Prostate gland (tissue), 2 donors: ENCODE results near the gene IL17RD. TPM values are rescaled to one million over a fixed set of nuclear protein-coding genes. Genes with fewer than 3 reads are reported as not detected.
"Not testable (repeated sequence)": the region's sequence is repeated elsewhere in the genome, so short reads cannot be mapped to it uniquely, and the experiment has no call there.

ENCODE experiments used
- DNase-seq: peaks from one replicate; pipeline ENCODE4 v3.0.0-alpha.2; 2019; ENCODE audit warnings: low spot score
- H3K27ac ChIP-seq, 2 donors: fragments of 200-600 bp; sonication (generic); 2 replicates each; pipeline ENCODE4 v1.5.1; 2017 to 2019
- H3K27me3 ChIP-seq: fragments of 200-600 bp; sonication (generic); replicated peaks from 2 replicates; pipeline ENCODE4 v1.5.1; 2019; ENCODE audit not compliant: insufficient read depth
- H3K36me3 ChIP-seq, 2 donors: fragments of 200-600 bp; sonication (generic); 1 replicate in 1 of 2; 2 replicates in 1 of 2; pipeline versions ENCODE4 v1.5.1 to v1.8.1; 2017 to 2019
- H3K4me1 ChIP-seq: fragments of 200-600 bp; sonication (generic); replicated peaks from 2 replicates; pipeline ENCODE4 v1.5.1; 2019
- H3K4me3 ChIP-seq, 2 donors: fragments of 200-600 bp; sonication (generic); 2 replicates each; pipeline ENCODE4 v1.5.1; 2017 to 2019
- H3K9me3 ChIP-seq: fragments of 200-600 bp; sonication (generic); 2 replicates; pipeline ENCODE4 v1.5.1; 2017
- POLR2A ChIP-seq: fragments of 450-650 bp; IDR thresholded peaks from one replicate; pipeline ENCODE4 v1.6.1; 2016; ENCODE audit warnings: antibody characterized with exemption, mild to moderate bottlenecking
- POLR2AphosphoS5 ChIP-seq: sonication (generic); formaldehyde crosslinking; IDR thresholded peaks from one replicate; pipeline ENCODE4 v1.6.1; 2017; ENCODE audit warnings: antibody characterized with exemption
- WGBS: methylation state at CpG from one replicate; pipeline ENCODE4 v1.1.5; 2018; 5-methylcytosine and 5-hydroxymethylcytosine counted together
- intact Hi-C: fragments of 100-400 bp; cut with DNase I; formaldehyde crosslinking; loops from one replicate; pipeline ENCODE4 v1.14.2; 2022
- total RNA-seq, 2 donors: library from RNA; depleted of rRNA; stranded (reverse); fragments of >200 nt; gene quantifications; one replicate each; pipeline ENCODE4 v1.1.0, GENCODE V29; 2016
- TF ChIP-seq, protein P1 (sequence below), 4 experiments: fragments of 200-600 bp in 2 of 4; fragments of 450-650 bp in 2 of 4; sonication (generic) in 2 of 4; IDR thresholded peaks; 1 replicate in 3 of 4; 2 replicates in 1 of 4; pipeline ENCODE4 v1.5.1; 2016 to 2019; ENCODE audit warnings: antibody characterized with exemption in 4 of 4, mild to moderate bottlenecking in 2 of 4, moderate library complexity in 2 of 4

IL17RD gene
- total RNA-seq, 2 donors from 2014 or later: 8.3 to 19.9 TPM

- H3K27ac ChIP-seq: no peak overlapping the region
Measured at GRCh38 chr3:57089043-57089442, 76.1 kb downstream of the IL17RD start.

DNA sequence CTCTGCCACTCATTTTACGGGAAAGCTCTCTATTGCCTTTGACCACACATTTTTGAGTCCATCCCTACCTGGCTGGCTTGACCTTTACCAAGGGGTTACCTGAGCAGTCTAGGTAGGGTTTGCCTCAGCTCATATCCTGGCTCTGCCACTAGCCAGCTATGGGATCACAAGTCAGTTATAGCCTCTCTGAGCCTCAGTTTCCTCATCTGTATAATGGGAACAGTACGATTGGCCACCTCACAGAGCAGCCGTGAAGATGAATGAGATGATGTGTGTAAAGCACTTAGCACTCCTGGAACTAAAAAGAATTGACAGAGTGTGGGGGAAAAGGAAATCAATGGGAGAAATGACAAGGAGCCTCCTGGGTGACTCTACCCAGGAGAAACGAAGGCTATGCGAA lies 76.7 kb downstream of the IL17RD start:
- H3K36me3 ChIP-seq: no peaks in the 10 kb centered on the region
- no peaks in the 10 kb centered on the region for H3K4me1 ChIP-seq
- no peak overlapping the region for H3K4me3 ChIP-seq
- H3K27ac ChIP-seq: no peak overlapping the region
- H3K27me3 ChIP-seq: no peaks in the 10 kb centered on the region
- 96% methylated on average over 5 of the region's 5 CpGs for WGBS
- no peak for DNase-seq
- no peaks in the 10 kb centered on the region for H3K9me3 ChIP-seq
- no peak for TF ChIP-seq POLR2A
- TF ChIP-seq, protein P1, sequence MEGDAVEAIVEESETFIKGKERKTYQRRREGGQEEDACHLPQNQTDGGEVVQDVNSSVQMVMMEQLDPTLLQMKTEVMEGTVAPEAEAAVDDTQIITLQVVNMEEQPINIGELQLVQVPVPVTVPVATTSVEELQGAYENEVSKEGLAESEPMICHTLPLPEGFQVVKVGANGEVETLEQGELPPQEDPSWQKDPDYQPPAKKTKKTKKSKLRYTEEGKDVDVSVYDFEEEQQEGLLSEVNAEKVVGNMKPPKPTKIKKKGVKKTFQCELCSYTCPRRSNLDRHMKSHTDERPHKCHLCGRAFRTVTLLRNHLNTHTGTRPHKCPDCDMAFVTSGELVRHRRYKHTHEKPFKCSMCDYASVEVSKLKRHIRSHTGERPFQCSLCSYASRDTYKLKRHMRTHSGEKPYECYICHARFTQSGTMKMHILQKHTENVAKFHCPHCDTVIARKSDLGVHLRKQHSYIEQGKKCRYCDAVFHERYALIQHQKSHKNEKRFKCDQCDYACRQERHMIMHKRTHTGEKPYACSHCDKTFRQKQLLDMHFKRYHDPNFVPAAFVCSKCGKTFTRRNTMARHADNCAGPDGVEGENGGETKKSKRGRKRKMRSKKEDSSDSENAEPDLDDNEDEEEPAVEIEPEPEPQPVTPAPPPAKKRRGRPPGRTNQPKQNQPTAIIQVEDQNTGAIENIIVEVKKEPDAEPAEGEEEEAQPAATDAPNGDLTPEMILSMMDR (IDR thresholded peaks at IDR 0.05): no peak
- TF ChIP-seq POLR2AphosphoS5: no peak
- intact Hi-C loops: no loop called here

More at GRCh38 chr3:57089043-57089442, 76.1 kb downstream of the IL17RD start:
- intact Hi-C loops: no loop called here
- Histone ChIP-seq H3K9me3 (no peaks in the 10 kb centered on the region), H3K4me3 (no peak overlapping the region), H3K27me3 (no peaks in the 10 kb centered on the region), H3K4me1 (no peaks in the 10 kb centered on the region), H3K36me3 (no peaks in the 10 kb centered on the region)
- TF ChIP-seq POLR2A: no peak
- TF ChIP-seq, protein P1 (IDR thresholded peaks at IDR 0.05): no peak
- 93% methylated on average over 4 of the region's 4 CpGs for WGBS
- DNase-seq: no peak

DNA sequence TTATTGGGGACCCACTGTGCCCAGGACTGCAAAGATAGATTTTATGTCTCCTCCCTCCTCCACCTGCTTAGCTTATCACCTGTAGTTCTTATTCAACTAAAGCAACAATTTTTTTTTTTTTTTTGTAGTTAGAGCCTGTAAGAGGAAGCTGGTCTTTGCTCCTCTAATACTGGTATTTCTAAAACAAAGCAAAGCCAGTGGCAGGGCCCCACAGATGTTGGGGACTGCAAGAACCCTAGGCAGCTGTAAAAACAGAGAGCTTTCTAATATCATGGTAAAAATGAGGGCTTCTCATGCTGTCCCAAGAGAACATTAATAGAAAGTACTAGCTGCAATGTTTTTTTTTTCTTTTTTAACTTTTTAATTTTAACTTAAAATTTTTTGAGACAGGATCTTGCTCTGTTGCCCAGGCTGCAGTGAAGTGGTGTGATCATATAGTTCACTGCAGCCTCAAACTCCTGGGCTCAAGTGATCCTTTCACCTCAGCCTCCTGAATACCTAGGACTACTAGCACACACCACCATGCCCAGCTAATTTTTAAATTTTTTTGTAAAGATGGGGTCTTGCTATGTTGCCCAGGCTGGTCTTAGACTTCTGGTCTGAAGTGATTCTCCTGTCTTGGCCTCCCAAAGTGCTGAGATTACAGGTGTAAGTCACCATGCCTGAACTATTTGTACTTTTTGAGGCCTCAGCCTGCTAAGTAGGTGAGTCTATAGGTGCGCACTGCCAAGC lies 77.6 kb downstream of the IL17RD start:
- H3K36me3 ChIP-seq: no peaks in the 10 kb centered on the region
- H3K4me1 ChIP-seq: no peaks in the 10 kb centered on the region
- no peaks in the 10 kb centered on the region for H3K27me3 ChIP-seq
- intact Hi-C loops: no loop called here
- H3K27ac ChIP-seq: no peak overlapping the region
- no peak overlapping the region for H3K4me3 ChIP-seq
- TF ChIP-seq POLR2A (no peak), POLR2AphosphoS5 (no peak)
- TF ChIP-seq, protein P1 (IDR thresholded peaks at IDR 0.05): no peak
- H3K9me3 ChIP-seq: no peaks in the 10 kb centered on the region
- no peak for DNase-seq
- 97% methylated on average over 1 of the region's 1 CpG for WGBS

DNA sequence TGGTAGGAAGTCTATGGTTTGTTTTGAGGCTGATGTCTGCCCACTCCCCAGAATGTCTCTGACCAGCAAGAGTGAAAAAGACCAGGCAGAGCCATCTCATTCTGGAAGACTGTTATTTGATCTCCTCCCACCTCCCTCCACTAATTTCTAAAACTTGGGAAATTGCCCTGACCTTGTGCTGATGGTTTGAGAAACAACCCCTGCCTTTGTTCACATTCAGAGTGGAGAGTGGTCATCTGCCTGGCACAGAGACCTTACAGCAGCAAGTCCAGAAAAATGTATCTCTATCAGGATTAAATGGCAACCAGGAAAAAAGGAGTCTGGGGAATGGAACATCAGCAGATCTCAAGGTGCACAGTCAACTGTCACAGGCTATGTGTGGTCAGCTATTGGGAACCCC lies 79.0 kb downstream of the IL17RD start:
- Histone ChIP-seq H3K9me3 (no peaks in the 10 kb centered on the region), H3K27me3 (no peaks in the 10 kb centered on the region), H3K27ac (no peak overlapping the region), H3K4me3 (no peak overlapping the region), H3K36me3 (no peaks in the 10 kb centered on the region), H3K4me1 (no peaks in the 10 kb centered on the region)
- intact Hi-C loops: no loop called here
- TF ChIP-seq, protein P1 (IDR thresholded peaks at IDR 0.05): no peak
- TF ChIP-seq POLR2A (no peak), POLR2AphosphoS5 (no peak)
- no peak for DNase-seq

DNA sequence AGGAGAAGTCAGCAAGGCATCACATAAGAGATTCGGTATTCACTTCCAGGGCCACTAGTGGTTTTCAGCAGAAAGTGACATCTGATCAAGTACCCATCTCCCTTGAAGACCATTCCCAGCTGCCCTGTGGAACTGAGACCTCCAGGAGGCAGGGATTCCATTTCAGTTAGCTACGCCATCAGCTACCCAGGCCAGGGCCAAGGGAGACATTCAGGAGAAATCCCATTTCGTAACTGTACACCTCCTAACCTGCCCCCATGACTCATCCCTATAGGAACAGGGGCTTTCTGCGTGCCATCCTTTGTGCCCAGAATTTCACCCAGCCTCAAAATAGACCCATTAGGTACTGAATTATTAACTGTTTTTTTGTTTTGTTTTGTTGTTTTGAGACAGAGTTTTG lies 79.9 kb downstream of the IL17RD start:
- intact Hi-C loops: no loop called here
- TF ChIP-seq POLR2AphosphoS5 (no peak), POLR2A (no peak)
- TF ChIP-seq, protein P1 (IDR thresholded peaks at IDR 0.05): no peak
- 94% methylated on average over 4 of the region's 4 CpGs for WGBS
- Histone ChIP-seq H3K27me3 (no peaks in the 10 kb centered on the region), H3K4me1 (no peaks in the 10 kb centered on the region), H3K9me3 (no peaks in the 10 kb centered on the region), H3K27ac (no peak overlapping the region), H3K36me3 (no peaks in the 10 kb centered on the region), H3K4me3 (no peak overlapping the region)
- no peak for DNase-seq

DNA sequence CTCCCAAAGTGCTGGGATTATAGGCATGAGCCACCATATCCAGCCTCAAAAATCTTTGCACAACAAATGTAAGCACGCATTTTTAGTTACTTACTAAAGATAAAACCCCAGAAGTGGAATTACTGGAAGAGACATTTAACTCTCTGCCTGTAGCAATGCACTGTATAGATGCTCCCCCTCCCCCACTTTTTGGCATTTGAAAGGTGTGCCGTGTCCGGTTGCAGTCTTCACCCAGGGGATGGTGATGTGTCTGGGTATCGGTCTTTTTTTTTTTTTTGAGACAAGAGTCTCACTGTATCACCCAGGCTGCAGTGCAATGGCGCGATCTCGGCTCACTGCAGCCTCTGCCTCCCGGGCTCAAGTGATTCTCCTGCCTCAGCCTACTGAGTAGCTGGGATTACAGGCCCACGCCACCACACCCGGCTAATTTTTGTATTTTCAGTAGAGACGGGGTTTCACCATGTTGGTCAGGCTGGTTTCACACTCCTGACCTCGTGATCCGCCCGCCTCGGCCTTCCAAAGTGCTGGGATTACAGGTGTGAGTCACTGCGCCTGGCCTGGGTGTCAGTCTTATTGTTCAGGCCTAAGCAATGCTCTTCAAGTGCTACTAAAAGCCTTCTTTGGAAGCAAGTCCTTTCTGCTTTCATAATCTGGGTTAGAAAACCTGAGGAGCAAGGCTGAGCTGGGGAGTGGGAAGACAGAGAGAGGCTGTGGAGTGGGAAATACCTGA lies 81.7 kb downstream of the IL17RD start:
- H3K27ac ChIP-seq, H3K9me3 ChIP-seq, intact Hi-C loops, H3K4me3 ChIP-seq, H3K4me1 ChIP-seq, DNase-seq, H3K36me3 ChIP-seq, H3K27me3 ChIP-seq: not testable (repeated sequence)
- 95% methylated on average over 16 of the region's 16 CpGs for WGBS
